Measurements from ENCODE around the gene TNFAIP3. TPM values are rescaled to one million over a fixed set of nuclear protein-coding genes. Genes with fewer than 3 reads are reported as not detected.

Gene TNFAIP3
- total RNA-seq, 2 experiments from 2014 or later: 3,816 to 3,885 TPM

- H3K4me3 ChIP-seq (ENCODE audit: low read length): no peak overlapping the region
- Mint-ChIP-seq H3K27ac (no peak overlapping the region), H3K9me3 (no peaks in the 10 kb centered on the region), H3K36me3 (ENCODE audit: low read depth) (no peaks in the 10 kb centered on the region), H3K4me3 (no peak overlapping the region), H3K27me3 (no peaks in the 10 kb centered on the region), H3K4me1 (ENCODE audit: low read depth) (no peaks in the 10 kb centered on the region)
- DNase-seq: no peak
- no peak overlapping the region for H3K27ac ChIP-seq (ENCODE audit: low read depth in 1 of 2, low read length in 2 of 2)
- intact Hi-C loops (cut with DNase I, micrococcal nuclease): no loop called here
- H3K27me3 ChIP-seq (ENCODE audit: control insufficient read depth in 1 of 2, insufficient read depth in 2 of 2, low read length in 2 of 2): no peaks in the 10 kb centered on the region
- H3K36me3 ChIP-seq (ENCODE audit: insufficient read depth, low read length): no peaks in the 10 kb centered on the region
- no peaks in the 10 kb centered on the region for H3K9me3 ChIP-seq (ENCODE audit: control insufficient read depth in 1 of 2, insufficient read depth in 1 of 2, low read length in 2 of 2)
- CTCF ChIA-PET: no interaction called here
- TF ChIP-seq, protein P1, sequence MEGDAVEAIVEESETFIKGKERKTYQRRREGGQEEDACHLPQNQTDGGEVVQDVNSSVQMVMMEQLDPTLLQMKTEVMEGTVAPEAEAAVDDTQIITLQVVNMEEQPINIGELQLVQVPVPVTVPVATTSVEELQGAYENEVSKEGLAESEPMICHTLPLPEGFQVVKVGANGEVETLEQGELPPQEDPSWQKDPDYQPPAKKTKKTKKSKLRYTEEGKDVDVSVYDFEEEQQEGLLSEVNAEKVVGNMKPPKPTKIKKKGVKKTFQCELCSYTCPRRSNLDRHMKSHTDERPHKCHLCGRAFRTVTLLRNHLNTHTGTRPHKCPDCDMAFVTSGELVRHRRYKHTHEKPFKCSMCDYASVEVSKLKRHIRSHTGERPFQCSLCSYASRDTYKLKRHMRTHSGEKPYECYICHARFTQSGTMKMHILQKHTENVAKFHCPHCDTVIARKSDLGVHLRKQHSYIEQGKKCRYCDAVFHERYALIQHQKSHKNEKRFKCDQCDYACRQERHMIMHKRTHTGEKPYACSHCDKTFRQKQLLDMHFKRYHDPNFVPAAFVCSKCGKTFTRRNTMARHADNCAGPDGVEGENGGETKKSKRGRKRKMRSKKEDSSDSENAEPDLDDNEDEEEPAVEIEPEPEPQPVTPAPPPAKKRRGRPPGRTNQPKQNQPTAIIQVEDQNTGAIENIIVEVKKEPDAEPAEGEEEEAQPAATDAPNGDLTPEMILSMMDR (IDR thresholded peaks at IDR 0.05): no peak
- no peak for ATAC-seq (ENCODE audit: poor library complexity)
- H3K4me1 ChIP-seq (ENCODE audit: insufficient read depth, low read length): peaks cover 5% of the 10 kb centered on the region
- POLR2A ChIA-PET: no interaction called here
These were observed 27.8 kb downstream of the TNFAIP3 start for GRCh38 chr6:137894779-137895385.

DNA sequence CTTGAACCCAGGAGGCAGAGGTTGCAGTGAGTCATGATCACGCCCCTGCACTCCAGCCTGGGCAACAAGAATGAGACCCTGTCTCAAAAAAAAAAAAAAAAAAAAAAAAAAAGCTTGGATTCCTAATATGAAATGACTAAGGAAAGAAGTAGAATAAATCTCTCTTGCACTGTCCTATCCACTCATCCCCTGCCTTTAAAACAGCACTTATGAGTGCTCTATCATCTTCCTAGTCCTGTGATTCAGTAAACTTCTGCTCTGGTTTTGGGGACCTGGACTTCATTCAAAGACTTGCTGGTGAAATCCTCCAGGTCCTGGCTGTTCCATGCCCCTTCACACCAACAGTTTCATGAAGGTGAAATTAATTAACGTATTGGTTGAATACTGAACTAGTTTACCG lies 29.6 kb downstream of the TNFAIP3 start:
- Histone ChIP-seq H3K9me3 (ENCODE audit: control insufficient read depth in 1 of 2, insufficient read depth in 1 of 2, low read length in 2 of 2) (no peaks in the 10 kb centered on the region), H3K27me3 (ENCODE audit: control insufficient read depth in 1 of 2, insufficient read depth in 2 of 2, low read length in 2 of 2) (no peaks in the 10 kb centered on the region), H3K36me3 (ENCODE audit: insufficient read depth, low read length) (no peaks in the 10 kb centered on the region), H3K27ac (ENCODE audit: low read depth in 1 of 2, low read length in 2 of 2) (no peak overlapping the region), H3K4me1 (ENCODE audit: insufficient read depth, low read length) (no peaks in the 10 kb centered on the region), H3K4me3 (ENCODE audit: low read length) (no peak overlapping the region)
- H3K27me3 Mint-ChIP-seq: no peaks in the 10 kb centered on the region
- DNase-seq: no peak
- no peak for ATAC-seq (ENCODE audit: poor library complexity)
- ChIA-PET CTCF (no interaction called here), POLR2A (no interaction called here)
- TF ChIP-seq, protein P1 (IDR thresholded peaks at IDR 0.05): no peak
- intact Hi-C loops (cut with DNase I, micrococcal nuclease): no loop called here
- H3K4me3 Mint-ChIP-seq: no peak overlapping the region
- H3K27ac Mint-ChIP-seq: no peak overlapping the region
- no peaks in the 10 kb centered on the region for H3K9me3 Mint-ChIP-seq
- H3K4me1 Mint-ChIP-seq (ENCODE audit: low read depth): no peaks in the 10 kb centered on the region
- H3K36me3 Mint-ChIP-seq (ENCODE audit: low read depth): no peaks in the 10 kb centered on the region

GRCh38 chr6:137900815-137901214 lies 33.8 kb downstream of the TNFAIP3 start:
- no peaks in the 10 kb centered on the region for H3K9me3 Mint-ChIP-seq
- Histone ChIP-seq H3K4me1 (ENCODE audit: insufficient read depth, low read length) (peaks cover 9% of the 10 kb centered on the region), H3K4me3 (ENCODE audit: low read length) (no peak overlapping the region), H3K36me3 (ENCODE audit: insufficient read depth, low read length) (no peaks in the 10 kb centered on the region), H3K27me3 (ENCODE audit: control insufficient read depth in 1 of 2, insufficient read depth in 2 of 2, low read length in 2 of 2) (no peaks in the 10 kb centered on the region), H3K9me3 (ENCODE audit: control insufficient read depth in 1 of 2, insufficient read depth in 1 of 2, low read length in 2 of 2) (no peaks in the 10 kb centered on the region), H3K27ac (ENCODE audit: low read depth in 1 of 2, low read length in 2 of 2) (no peak overlapping the region)
- DNase-seq (no peak), ATAC-seq (ENCODE audit: poor library complexity) (no peak)
- H3K36me3 Mint-ChIP-seq (ENCODE audit: low read depth): no peaks in the 10 kb centered on the region
- no peaks in the 10 kb centered on the region for H3K27me3 Mint-ChIP-seq
- no peak overlapping the region for H3K27ac Mint-ChIP-seq
- POLR2A ChIA-PET: no interaction called here
- CTCF ChIA-PET: no interaction called here
- no peak overlapping the region for H3K4me3 Mint-ChIP-seq
- intact Hi-C loops (cut with DNase I, micrococcal nuclease): no loop called here
- TF ChIP-seq, protein P1 (IDR thresholded peaks at IDR 0.05): no peak
- peaks cover 14% of the 10 kb centered on the region for H3K4me1 Mint-ChIP-seq (ENCODE audit: low read depth)

Data from CD4-positive, alpha-beta T cell (primary cell).